HEK293 (cell line): Measurements from ENCODE around the gene EPN1.

Experiments used
- ZNF121 ChIP-seq: fragments of 450-650 bp; formaldehyde crosslinking; IDR thresholded peaks from 2 replicates; pipeline ENCODE4 v1.5.1; 2016; ENCODE audit warnings: missing biosample characterization, missing genetic modification characterization
- ZNF133 ChIP-seq: fragments of 450-650 bp; formaldehyde crosslinking; IDR thresholded peaks from 2 replicates; pipeline ENCODE4 v1.5.1; 2016; ENCODE audit warnings: missing biosample characterization, missing genetic modification characterization
- ZNF155 ChIP-seq: fragments of 450-650 bp; formaldehyde crosslinking; IDR thresholded peaks from 2 replicates; pipeline ENCODE4 v1.5.1; 2016; ENCODE audit warnings: missing biosample characterization, missing genetic modification characterization
- ZNF274 ChIP-seq, 2 experiments: fragments of 200-500 bp in 1 of 2; fragments of 450-650 bp in 1 of 2; sonication (Bioruptor generic) in 1 of 2; formaldehyde crosslinking in 1 of 2; IDR thresholded peaks; 2 replicates each; pipeline versions ENCODE4 v1.5.1 to v1.6.1; 2014 to 2016; ENCODE audit warnings: borderline replicate concordance in 1 of 2, inconsistent platforms in 1 of 2, low read length in 1 of 2, missing biosample characterization in 1 of 2, missing genetic modification characterization in 1 of 2
- ZNF560 ChIP-seq: fragments of 450-650 bp; formaldehyde crosslinking; IDR thresholded peaks from 2 replicates; pipeline ENCODE4 v1.5.1; 2017; ENCODE audit warnings: missing biosample characterization, missing genetic modification characterization, borderline replicate concordance
- ZSCAN5A ChIP-seq: fragments of 450-650 bp; formaldehyde crosslinking; IDR thresholded peaks from 2 replicates; pipeline ENCODE4 v1.5.1; 2016; ENCODE audit warnings: missing biosample characterization, missing genetic modification characterization
- TF ChIP-seq, protein P1 (sequence below): fragments of 450-650 bp; formaldehyde crosslinking; IDR thresholded peaks from 2 replicates; pipeline ENCODE4 v1.5.1; 2016; ENCODE audit warnings: missing biosample characterization, missing genetic modification characterization
- TF ChIP-seq, protein P2 (sequence below): fragments of 450-650 bp; formaldehyde crosslinking; IDR thresholded peaks from 2 replicates; pipeline ENCODE4 v1.5.1; 2016; ENCODE audit warnings: missing biosample characterization, missing genetic modification characterization, low read depth
- TF ChIP-seq, protein P3 (sequence below): fragments of 450-650 bp; formaldehyde crosslinking; IDR thresholded peaks from 2 replicates; pipeline ENCODE4 v1.5.1; 2016; ENCODE audit warnings: missing biosample characterization, missing genetic modification characterization, low read depth
- TF ChIP-seq, protein P4 (sequence below): fragments of 450-650 bp; formaldehyde crosslinking; IDR thresholded peaks from 2 replicates; pipeline ENCODE4 v1.5.1; 2016; ENCODE audit warnings: missing biosample characterization, missing genetic modification characterization
- TF ChIP-seq, protein P5 (sequence below): fragments of 450-650 bp; formaldehyde crosslinking; IDR thresholded peaks from 2 replicates; pipeline ENCODE4 v1.5.1; 2016; ENCODE audit warnings: missing biosample characterization, missing genetic modification characterization

GRCh38 chr19:55684946-55685681, 10.1 kb downstream of the EPN1 start:
- TF ChIP-seq, protein P1, sequence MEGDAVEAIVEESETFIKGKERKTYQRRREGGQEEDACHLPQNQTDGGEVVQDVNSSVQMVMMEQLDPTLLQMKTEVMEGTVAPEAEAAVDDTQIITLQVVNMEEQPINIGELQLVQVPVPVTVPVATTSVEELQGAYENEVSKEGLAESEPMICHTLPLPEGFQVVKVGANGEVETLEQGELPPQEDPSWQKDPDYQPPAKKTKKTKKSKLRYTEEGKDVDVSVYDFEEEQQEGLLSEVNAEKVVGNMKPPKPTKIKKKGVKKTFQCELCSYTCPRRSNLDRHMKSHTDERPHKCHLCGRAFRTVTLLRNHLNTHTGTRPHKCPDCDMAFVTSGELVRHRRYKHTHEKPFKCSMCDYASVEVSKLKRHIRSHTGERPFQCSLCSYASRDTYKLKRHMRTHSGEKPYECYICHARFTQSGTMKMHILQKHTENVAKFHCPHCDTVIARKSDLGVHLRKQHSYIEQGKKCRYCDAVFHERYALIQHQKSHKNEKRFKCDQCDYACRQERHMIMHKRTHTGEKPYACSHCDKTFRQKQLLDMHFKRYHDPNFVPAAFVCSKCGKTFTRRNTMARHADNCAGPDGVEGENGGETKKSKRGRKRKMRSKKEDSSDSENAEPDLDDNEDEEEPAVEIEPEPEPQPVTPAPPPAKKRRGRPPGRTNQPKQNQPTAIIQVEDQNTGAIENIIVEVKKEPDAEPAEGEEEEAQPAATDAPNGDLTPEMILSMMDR (tag by site-specific recombination): no peak
- TF ChIP-seq ZNF155 (tag by site-specific recombination): no peak
- TF ChIP-seq, protein P2, sequence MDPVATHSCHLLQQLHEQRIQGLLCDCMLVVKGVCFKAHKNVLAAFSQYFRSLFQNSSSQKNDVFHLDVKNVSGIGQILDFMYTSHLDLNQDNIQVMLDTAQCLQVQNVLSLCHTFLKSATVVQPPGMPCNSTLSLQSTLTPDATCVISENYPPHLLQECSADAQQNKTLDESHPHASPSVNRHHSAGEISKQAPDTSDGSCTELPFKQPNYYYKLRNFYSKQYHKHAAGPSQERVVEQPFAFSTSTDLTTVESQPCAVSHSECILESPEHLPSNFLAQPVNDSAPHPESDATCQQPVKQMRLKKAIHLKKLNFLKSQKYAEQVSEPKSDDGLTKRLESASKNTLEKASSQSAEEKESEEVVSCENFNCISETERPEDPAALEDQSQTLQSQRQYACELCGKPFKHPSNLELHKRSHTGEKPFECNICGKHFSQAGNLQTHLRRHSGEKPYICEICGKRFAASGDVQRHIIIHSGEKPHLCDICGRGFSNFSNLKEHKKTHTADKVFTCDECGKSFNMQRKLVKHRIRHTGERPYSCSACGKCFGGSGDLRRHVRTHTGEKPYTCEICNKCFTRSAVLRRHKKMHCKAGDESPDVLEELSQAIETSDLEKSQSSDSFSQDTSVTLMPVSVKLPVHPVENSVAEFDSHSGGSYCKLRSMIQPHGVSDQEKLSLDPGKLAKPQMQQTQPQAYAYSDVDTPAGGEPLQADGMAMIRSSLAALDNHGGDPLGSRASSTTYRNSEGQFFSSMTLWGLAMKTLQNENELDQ (tag by site-specific recombination): no peak
- TF ChIP-seq ZSCAN5A: no peak
- TF ChIP-seq, protein P3, sequence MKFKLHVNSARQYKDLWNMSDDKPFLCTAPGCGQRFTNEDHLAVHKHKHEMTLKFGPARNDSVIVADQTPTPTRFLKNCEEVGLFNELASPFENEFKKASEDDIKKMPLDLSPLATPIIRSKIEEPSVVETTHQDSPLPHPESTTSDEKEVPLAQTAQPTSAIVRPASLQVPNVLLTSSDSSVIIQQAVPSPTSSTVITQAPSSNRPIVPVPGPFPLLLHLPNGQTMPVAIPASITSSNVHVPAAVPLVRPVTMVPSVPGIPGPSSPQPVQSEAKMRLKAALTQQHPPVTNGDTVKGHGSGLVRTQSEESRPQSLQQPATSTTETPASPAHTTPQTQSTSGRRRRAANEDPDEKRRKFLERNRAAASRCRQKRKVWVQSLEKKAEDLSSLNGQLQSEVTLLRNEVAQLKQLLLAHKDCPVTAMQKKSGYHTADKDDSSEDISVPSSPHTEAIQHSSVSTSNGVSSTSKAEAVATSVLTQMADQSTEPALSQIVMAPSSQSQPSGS (tag by site-specific recombination): no peak
- TF ChIP-seq, protein P4, sequence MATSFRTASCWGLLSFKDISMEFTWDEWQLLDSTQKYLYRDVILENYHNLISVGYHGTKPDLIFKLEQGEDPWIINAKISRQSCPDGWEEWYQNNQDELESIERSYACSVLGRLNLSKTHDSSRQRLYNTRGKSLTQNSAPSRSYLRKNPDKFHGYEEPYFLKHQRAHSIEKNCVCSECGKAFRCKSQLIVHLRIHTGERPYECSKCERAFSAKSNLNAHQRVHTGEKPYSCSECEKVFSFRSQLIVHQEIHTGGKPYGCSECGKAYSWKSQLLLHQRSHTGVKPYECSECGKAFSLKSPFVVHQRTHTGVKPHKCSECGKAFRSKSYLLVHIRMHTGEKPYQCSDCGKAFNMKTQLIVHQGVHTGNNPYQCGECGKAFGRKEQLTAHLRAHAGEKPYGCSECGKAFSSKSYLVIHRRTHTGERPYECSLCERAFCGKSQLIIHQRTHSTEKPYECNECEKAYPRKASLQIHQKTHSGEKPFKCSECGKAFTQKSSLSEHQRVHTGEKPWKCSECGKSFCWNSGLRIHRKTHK (tag by site-specific recombination): no peak
- no peak for TF ChIP-seq ZNF121 (tag by site-specific recombination)
- TF ChIP-seq ZNF560: no peak
- TF ChIP-seq, protein P5, sequence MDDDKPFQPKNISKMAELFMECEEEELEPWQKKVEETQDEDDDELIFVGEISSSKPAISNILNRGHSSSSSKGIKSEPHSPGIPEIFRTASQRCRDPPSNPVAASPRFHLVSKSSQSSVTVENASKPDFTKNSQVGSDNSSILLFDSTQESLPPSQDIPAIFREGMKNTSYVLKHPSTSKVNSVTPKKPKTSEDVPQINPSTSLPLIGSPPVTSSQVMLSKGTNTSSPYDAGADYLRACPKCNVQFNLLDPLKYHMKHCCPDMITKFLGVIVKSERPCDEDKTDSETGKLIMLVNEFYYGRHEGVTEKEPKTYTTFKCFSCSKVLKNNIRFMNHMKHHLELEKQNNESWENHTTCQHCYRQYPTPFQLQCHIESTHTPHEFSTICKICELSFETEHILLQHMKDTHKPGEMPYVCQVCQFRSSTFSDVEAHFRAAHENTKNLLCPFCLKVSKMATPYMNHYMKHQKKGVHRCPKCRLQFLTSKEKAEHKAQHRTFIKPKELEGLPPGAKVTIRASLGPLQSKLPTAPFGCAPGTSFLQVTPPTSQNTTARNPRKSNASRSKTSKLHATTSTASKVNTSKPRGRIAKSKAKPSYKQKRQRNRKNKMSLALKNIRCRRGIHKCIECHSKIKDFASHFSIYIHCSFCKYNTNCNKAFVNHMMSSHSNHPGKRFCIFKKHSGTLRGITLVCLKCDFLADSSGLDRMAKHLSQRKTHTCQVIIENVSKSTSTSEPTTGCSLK (tag by site-specific recombination): no peak
- TF ChIP-seq ZNF133 (tag by site-specific recombination): no peak
- no peak for TF ChIP-seq ZNF274 (IDR thresholded peaks at IDR 0.05; ENCODE audit: low read length)
- no peak for TF ChIP-seq ZNF274 (tag by site-specific recombination; IDR thresholded peaks at IDR 0.05; ENCODE audit: borderline replicate concordance)
